HG03378 (cell line): ENCODE measurements around the gene SMC6.

Experiments
- ATAC-seq: cut with Tn5 transposase; IDR thresholded peaks from one replicate; pipeline ENCODE4 v1.9.1; 2021; ENCODE audit warnings: mild to moderate bottlenecking, moderate library complexity; ENCODE audit not compliant: unreplicated experiment

SMC6 gene

DNA sequence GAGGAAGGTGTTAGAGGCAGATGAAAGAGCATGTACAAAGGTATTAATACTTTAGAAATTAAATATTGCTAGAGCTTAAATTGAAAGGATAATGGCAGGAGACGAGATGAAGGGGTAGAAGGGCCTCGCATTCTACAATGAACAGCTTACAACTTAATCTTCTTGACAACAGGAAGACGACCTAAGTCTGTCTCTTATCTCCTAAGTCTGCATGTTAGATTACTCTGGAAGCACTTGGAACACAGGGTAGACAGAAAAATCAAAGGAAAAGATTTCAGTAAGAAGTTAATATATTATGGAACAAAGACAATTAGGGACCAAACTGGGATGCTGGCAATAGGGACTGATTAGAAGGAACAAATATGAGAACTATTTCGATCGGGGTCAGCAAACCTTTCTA, 34.9 kb downstream of the SMC6 start:
- no peak for ATAC-seq

DNA sequence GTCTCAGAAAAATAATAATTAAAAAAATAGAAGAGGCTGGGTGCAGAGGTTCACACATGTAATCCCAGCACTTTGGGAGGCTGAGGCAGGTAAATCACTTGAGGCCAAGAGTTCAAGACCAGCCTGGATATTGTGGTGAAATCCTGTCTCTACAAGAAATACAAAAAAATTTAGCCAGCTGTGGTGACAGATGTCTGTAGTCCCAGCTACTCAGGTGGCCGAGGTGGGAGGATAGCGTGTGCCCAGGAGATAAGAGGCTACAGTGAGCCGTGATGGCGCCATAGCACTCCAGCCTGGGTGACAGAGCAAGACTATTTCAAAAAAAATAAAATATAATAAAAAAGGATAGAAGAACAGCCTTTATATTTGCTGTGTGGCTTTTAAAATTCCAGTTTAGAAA, 35.9 kb downstream of the SMC6 start:
- no peak for ATAC-seq

DNA sequence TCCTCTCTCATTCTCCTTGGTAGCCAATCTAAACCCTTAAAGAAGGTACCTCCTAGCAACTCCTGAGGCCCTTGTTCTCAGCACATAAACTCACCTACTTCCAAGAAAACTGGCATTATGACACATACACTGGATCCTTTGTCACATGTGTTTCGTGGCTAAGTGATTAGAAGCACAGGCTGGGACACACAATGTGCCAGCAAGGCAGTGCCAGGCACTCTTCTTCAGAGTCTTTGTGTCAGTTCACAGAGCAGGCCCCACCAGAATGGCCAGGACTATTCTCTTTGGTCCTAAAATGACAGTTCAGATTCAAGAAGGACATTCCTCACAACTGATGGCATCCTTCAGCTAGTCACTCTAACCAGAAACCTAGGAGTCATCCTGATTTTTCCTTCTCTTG, 40.3 kb downstream of the SMC6 start:
- ATAC-seq: no peak

DNA sequence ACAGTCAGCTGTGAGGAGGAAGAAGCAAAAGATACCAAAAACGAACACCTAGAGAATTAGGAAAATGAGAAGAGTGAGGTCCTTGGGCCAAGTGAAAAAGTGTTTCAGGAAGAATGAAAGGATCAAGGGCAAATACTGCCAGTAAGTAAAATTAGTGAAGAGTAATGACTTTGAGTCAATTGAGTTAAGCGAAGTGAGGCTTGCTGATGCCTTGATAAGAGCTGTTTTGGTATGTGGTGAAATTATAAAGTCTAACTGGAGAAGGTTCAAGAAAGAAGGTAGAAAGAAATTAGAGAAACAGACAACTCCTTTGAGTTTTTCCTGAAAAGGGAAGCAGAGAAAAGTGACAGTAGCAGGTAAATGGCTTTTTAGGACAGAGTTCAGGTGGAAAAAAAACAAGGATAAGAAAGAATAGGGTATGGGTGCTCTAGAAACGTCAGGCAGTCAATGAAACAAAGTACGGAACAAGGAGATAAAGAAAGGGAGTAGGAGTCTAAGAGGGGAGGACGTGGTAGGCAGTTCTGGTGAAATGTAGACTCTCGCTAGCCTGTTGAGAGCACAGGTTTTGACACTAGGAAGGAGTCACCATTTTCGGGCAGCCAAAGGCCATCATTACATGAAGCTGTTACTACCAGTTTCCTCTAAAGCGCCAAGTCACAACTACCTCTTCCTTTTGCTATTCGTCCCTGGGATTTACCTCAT, 42.9 kb downstream of the SMC6 start:
- ATAC-seq: no peak

DNA sequence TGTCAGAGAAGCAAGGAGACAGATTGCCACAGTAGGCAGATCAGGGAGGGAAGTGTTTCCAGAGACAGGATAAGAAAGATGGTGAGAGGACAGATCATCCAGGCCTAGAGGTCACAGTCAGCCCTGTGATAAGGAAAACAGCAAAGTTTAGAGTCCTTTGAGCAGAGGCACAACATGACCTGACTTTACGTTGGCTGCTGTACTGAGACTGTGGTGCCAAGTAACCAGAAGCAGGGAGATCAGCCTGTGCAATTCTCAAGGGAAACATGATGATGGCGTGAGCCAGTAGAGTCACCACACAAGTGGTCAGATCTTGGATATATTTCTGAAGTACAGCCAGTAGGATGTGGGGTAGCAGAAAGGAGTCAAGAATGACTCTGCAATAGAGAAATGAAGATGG, 43.7 kb downstream of the SMC6 start:
- no peak for ATAC-seq

DNA sequence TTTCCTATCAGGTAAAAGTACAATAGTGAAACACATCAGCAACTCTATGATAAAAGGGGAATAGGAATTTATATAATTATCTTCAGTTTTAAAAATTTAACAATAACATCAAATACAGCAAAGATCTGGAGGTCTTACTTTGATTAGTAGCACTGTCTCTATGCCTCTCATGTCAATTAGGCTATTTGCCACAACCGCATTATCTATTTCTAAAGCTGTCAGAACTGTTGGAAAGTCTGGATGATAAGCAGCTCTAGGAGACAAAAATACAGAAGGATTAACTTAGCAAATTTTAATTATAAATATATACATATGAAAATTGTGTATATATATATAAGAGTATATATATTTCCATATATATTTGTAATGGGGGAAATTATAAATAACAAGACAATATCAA, 45.1 kb downstream of the SMC6 start:
- ATAC-seq: no peak

DNA sequence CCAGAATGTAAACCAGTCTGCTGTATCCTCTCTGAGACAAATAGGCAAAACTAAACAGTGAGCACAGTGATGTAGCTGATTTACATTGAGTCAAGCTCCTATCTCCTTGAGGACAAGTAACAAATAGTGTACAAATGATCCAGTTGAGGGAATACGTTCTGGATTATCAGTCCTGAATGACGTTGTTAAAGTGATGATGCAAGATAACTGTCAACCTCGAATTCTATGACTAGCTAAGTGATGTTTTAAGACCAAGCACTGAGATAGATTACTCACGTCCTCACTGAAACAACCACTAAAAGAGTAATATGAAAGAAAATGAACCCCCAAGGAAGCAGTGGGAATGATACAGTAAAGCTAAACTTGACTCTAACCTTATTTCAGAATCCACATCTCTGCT, 46.8 kb downstream of the SMC6 start:
- ATAC-seq: no peak

DNA sequence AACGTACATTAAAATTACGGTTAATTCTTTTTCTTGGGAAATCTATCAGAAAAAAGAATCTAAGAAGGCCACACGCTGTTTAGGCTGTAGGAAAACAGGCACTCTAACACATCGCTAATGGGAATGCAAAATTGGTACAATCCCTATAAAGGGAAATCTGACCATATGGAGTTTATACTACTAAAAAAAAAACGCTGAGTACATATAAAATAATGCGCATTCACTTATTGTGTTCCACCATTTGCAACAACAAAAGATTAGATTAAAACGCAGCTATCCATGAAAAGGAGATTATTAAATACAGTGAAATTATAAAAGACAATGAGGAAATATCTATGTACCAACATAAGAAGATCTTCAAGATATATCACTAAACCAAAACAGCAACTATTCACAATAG, 62.8 kb downstream of the SMC6 start:
- no peak for ATAC-seq

DNA sequence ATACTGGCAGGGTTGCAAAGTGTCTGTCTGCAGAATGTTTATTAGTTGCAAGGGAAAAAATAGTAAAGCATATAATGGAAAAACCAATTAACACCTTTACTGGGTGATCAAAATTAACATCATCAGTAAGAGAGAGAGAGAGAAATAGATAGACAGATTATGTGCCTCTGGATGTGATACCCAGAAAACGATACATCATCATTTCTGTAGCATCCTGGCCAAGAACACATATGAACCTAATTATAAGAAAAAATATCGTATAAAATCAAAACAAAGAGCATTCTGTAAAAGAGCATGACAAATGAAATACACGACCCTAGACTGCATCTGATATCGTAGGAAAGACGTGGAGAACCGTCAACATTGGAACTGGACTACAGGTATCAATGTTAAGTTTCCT, 64.6 kb downstream of the SMC6 start:
- ATAC-seq: no peak

DNA sequence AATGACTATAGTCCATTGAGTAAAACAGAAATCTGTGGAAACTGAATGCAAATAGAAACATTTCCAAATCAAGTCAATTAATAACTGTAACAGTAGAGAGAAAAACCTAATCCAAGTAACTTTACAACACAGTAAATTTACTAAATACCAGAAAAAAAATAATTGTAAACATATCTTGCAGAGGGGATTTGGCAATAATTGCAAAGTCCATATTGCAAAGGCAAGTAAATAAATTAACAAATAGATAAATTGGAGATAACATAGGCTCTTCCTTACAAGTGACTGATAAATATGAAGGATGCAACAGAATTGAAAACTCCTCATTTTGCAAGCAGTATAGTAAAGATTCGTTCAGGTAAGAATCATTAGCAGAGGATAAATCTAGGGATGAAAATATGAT, 65.0 kb downstream of the SMC6 start:
- no peak for ATAC-seq

DNA sequence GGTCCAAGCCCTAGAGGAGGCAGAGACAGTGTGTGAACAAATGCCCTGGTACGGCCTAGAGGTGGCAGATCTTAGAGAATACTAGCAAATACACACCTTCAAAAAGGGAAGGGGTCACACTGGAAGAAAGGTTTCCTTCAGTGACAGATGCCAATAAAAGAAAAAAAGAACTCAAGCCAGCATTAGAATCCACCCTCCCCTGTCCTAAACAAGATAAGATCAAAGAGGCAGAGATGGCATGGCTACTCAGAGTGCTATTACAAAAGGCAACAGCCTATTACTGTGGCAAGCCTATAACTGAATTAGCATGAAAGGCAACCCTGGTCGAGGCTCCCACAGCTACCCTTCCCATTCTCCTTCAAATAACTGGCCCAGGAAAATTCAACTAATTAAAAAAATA, 69.6 kb downstream of the SMC6 start:
- no peak for ATAC-seq

DNA sequence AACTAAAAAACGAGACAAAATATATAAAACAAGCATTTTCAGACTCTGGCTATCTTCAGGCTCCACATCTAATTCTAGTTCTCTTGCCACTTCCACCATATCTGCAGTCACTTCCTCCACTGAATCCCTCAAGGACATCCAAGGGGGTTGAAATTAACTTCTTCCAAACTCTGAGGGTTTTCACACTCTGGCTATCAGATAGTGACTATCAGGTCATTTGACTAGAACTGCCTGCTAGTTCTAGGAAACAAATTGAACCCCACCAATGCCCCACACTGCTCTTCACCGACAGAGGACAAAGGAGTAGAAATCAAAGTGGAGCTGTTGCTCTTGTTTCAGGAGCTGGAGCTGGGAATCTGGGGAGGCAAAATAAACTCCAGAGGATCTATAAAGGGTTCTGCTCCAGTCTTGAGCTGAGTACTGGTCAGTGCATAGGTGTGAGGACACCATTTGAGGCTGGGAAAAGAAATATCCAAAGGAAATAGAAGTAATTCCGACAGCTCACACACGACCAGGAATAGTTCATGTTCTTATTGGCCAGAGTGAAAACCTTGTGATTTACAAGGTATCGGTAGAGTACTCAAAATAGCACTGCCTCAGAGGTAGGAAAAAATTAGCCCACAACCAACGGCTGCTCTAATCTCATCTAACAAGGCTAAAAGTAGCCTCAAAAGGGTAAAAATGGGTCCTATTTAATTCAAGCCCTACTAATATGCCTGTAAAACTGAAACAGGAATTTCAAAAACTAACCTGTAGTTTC, 71.3 kb downstream of the SMC6 start:
- no peak for ATAC-seq

DNA sequence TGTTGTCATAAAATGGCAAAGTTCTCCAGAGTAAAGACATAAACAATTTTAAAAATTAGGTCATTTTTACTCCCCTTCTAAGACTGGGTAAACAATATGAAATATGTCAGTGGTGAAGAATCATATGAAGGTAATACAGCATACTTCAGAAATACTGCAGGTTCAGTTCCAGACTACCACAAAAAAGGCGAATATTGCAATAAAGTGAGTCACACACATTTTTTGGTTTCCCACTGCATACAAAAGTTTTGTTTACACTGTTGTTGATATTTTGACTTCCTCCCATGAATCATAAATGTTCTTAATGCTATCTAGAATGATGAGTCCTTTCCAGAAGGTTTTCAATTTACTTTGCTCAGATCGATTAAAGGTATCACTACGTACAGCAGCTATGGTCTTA, 73.5 kb downstream of the SMC6 start:
- ATAC-seq: no peak

DNA sequence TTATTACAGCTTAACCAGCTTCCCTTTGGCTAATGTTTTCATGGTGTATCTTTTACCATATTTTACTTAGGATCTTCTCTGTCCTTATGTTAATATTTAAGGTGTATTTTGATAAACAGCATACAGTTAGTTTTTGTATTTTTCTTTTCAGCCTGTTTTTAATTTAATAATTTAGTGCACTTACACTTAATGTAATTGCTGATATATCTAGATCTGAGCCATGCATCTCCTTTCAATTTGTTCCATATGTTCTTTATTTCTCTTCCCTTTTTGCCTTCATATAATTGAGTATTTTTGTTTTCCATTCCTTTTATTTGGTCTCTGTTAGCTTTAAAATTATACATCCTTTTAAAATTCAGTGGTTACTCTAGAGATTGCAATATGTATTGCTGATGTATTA, 78.8 kb downstream of the SMC6 start:
- ATAC-seq: no peak

DNA sequence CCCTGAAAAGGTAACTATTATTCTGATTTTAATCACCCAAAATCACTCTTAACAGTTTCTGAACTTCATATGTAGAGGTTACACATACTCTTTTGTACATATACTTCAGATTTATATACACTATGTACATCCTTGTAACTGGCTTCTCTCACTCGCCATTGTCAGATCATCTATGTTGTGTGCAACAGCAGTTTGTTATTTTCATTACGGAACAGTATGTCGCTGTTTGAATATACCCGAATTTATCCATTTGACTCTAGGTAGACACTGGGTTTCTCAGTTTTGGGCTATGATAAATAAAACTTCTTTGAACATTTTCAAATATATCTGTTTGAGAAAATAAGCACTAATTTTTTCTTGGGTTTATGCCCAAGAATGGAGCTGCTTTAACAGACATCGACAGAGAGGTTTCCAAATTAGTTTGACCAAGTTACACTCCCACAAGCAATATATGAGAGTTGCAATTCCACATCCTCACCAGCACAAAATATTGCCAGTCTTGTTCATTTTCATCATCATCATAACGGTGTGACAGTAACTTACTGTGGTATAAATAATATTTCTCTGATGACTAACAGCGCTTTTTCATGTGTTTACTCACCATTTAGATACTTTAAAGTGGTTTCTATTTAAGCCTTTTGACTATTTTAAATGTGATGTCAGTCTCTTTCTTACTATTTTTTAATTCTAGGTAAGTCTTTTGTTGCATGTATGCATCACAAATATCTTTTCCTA, 80.9 kb downstream of the SMC6 start:
- no peak for ATAC-seq

DNA sequence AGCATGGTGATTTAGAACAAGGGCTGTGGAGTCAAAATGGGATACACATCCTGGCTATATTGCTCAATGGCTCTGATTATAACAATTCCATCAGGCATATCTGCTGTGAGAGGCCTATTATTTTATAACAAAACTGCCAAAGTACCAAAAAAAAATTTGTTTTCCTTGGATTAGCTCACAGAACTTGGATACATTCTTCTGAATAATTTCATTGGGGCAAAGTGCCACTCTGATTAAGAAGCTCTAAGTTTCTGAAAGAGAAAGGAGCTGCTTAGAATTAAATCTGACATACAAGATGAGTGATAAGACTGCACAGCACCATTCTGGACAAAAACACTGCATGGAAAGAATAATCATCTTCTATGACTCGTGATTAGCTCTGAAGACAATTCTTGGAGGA, 85.7 kb downstream of the SMC6 start:
- ATAC-seq: no peak

DNA sequence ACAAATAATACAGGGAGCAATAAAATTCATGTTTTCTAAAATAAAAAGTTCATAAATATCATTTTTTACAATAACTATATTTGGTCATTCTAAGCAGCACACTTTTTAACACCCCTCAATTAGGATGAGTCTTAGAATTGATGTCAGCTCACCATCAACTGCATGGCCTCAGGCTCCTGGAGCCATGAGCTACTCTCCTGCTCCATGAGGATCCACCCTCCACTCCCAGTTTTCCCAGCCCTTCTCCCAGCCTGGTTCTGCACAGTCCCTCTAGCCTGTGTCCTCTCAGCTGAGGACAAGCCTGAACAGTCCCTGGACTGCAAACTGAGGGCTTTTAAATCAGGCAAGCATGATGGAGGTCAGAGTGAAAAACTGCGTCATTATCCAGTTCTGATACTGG, 89.1 kb downstream of the SMC6 start:
- ATAC-seq: no peak

DNA sequence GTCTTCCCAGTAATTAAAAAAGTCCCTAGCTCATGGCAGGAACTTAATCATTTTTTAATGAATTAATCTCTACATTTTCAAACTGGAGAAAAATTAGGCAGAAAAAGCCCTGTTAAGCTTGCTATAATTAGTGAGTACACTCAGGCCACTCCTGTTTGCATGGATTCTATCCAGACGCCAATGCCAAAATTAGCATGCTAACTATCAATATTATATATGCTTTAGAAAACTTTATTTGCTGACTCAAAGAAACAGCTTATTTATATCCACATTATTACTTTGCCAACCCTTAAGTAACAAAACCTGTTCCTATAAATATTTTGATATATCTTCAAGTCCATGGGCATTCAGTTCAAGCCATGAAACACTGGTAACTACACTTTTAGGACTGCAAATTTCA, 90.9 kb downstream of the SMC6 start:
- ATAC-seq: no peak

DNA sequence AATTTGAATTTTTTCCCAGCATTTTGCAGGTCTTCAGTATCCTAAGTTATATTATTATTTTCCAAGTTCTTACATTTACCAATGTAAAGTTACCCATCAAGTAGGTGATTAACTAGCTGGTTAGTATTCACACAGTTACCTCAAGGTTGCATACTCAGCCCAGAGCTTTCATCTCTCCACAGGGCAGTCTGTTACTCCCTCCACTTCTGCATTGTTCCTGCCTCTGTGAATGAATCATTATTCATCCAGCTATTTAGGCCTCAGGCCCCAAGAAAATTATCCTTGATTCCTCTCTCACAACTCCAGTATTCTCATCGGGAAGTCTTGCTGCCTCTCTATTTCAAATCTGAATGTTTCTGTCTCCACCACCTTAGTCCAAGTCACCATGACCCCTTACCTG, 92.2 kb downstream of the SMC6 start:
- no peak for ATAC-seq

DNA sequence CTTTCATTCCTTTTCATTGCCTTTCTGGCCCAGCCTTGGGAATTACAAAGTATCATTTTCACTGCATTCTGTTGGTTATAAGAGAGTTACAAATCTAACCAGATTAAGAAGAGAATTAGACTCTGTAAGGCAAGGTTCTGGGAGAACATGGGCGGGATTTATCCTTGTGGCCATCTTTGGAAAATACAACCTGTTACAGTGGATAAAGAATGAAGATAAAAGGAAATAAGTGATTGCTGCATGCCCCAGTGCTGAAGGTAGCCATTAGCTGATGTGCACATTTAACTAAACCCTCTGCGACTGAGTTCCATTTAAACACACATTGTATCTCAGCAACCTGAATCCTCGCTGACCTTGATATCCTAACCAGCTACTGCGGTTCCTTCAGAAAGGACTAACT, 93.4 kb downstream of the SMC6 start:
- no peak for ATAC-seq

DNA sequence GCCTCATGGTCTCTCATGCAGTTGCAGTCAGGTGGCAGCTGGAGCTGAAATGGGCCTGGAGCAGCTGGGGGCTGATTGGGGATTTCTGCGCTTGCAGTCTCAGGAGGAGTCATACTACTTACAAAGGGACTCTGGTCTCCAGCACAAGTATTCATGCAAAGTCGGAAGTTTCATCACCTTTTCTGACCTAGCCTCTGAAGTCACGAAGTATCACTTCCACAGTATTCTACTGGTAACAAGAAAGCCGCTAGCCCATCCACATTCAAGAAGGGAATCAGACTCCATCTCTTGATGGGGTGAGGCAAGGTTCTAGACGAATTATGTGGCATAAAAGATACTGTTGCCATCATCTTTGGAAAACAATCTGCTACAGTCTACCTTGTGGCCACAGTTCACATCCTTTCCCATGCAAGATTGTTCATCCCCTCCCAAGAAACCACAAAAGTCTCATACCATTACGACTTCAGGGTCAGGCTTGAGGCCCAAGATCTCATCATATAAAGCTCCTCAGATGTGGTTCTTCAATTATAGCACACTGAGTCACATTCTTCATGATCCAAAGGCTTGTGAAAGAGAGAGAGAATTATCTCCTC, 95.3 kb downstream of the SMC6 start:
- ATAC-seq: no peak

DNA sequence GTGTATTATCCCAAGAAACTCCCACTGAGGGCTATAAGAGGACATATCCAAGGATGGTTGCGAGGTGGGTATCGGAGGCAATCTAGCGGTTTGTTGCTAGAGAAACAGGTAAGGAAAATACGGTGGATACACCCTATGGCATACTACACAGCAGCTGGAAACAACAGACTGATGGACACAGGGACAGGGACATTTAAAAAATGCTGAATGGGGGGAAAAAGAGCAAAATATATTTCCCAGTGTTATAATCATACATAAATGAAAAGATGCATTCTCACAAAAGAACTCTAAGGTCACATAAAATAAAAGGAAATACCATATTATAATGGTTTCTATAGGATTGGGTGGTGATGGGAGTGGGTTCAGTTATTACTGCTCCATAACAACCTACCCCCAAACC, 95.9 kb downstream of the SMC6 start:
- ATAC-seq: no peak
